NCI-H446 (cell line): ENCODE data around the gene ATP6V0C.
"Not testable (repeated sequence)": the region's sequence is repeated elsewhere in the genome, so short reads cannot be mapped to it uniquely, and the experiment has no call there.

Experiments
- DNase-seq, 2 experiments: peaks; one replicate each; lab custom pipeline; 2025; lab: John Stamatoyannopoulos, UW

Gene ATP6V0C

DNA sequence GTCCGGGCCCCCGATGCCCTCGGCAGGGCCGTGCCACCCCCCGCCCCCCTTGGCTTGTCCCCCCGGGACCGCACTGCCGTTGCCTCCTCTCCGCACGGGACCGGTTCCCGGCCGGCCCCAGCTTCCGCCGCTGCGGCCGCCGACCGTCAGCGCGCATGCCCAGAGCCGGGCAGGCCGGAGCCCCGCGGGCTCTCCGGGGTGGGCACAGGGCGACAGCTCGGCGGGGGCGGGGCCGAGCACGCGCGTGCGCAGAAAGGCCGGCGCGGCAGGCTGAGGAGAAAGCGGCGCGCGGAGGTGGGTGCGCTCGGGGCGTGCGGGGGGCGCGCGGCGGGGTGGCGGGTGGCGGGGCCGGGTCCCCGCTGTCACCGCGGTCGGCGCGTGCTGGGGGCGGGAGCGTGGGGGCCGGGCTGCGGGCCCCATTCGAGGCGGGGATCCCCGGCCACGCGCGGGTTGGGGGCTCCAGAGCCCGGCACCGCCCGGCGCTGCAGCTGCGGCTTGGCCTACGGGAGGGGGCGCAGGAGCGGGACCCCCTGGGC is 38.8 kb upstream of the ATP6V0C start, which contains the start of gene TBC1D24:
Gene TBC1D24 (plus strand): TSS at position 251 of the 536 bp plus-strand sequence. CDS start 21,022 bp downstream, outside the sequence.
- DNase-seq = peak in 1 of 2 experiments; percentile 91

DNA sequence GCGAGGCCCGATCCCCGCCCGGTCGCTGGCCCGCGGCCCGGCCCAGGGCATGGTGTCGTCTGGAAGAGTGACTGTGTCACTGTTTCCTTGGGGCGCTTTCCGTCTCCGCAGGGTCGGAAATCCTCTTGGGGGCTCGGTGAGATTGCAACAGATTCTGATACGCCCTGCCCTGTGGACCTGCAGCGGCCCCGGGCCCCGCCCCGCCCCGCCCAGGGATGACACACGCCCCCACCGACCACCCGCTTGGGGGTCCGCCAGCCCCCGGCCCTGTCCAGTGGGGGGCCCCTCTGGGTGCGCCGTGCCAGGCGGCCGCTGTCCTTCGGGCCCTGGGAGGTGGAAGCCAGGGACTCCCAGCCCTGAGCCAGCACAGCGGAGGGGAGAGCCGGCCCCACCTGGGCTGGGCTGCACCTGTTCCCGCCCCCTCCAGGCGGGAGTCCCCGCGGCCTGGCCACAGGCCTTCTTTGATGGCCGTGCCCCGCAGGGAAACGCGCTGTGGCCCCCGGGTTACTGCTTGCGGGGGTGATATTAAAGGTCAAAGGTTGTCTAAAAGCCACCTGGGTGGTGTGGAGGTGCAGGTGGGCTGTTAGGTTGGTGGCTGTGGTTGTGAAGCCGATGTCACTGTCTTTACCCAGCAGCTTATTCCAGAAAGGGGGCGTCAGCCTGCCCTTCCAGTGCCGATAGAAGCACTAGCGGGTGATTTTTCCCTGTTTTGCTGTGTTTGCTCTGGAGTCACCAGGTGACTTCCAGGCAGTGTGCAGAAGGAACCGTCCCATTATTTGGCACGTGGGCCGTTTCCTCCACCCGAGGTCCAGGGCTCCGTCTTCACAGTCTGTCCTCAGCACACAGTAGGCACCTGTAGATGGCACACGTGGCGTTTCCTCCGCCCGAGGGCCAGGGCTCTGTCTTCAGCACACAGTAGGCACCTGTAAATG is 38.1 kb upstream of the ATP6V0C start:
- DNase-seq = no peak

DNA sequence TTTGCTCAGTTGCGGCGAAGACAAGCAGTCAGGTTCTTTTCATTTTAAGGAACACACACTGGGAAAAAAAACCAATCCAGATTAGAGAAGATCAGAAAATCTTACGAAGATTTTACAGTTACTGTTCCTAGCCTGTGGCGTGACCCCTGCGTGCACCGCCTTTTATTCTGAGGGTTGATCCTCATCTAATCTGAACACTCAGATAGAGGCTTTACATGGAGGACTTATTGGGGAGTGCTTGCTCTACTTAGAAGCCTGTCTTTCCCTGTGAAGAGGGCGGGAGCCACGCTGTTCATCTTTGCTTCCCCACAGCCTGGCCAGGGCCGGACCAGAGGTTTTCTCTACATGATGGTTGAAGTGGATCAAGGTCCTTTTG is 37.4 kb upstream of the ATP6V0C start:
- no peak for DNase-seq

DNA sequence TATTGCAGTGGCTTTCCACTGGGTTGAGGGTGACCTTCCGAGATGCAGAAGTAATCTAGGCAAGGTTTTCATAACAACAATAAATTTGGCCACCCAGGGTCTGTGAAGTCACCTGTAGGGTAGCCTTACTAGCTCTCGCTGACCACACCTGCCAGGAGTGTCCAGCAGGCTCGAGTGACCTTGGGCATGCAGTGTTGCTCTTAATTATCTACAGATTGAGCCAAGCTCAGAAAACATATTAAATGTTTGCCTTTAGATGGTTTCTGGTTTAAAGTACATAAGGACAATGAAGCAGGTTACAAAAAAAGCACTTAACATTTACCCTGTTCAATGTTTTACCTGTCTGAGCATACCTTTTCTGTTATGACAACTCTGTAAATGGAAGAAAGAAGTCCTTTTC is 37.0 kb upstream of the ATP6V0C start:
- no peak for DNase-seq

DNA sequence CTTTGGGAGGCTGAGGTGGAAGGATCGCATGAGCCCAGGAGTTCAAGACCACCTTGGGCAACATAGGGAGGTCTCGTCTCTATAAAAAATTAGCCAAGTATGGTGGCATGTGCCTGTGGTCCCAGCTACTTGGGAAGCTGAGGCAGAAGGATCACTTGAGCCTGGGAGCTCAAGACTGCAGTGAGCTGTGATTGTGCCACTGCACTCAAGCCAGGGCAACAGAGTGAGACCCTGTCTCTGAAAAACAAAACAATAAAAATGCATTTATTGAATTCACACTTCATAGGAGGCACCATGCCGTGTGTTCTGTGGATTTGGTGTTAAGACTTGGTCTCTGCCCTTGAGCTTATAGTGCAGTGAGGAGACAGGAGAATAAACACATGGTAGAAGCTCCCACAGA is 36.4 kb upstream of the ATP6V0C start:
- DNase-seq = no peak

DNA sequence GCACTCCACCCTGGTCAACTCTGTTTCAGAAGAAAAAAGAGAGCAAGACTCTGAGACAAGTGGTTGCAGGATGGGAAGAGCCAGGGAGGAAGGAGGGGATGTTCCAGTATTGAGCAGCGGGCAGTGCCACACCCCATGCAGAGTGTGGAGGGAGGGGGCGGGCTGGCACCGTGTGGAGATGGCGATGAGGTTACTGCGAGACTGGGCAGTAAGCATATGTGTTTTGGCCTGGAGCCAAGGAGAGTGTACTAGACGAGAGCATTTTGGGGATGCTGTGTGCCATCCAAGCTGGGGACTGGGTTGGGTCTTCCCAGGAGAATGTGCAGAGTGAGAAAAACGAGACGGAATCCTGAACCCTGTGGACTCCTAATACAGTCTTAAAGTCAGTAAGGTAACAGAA is 35.5 kb upstream of the ATP6V0C start:
- peak in 1 of 2 experiments; percentile 62 for DNase-seq

DNA sequence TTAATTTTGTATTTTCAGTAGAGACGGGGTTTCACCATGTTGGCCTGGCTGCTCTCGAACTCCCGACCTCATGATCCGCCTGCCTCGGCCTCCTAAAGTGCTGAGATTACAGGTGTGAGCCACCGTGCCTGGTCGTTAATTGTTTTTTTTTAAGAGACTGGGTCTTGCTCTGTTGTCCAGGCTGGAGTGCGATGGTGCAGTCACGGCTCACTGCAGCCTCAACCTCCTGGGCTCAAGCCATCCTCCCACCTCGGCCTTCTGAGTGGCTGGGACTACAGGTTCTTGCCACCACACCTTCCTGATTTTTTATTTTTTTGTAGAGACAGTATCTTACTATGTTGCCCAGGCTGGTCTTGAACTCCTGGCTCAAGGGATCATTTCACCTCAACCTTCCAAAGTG is 33.8 kb upstream of the ATP6V0C start:
- DNase-seq = not testable (repeated sequence)

DNA sequence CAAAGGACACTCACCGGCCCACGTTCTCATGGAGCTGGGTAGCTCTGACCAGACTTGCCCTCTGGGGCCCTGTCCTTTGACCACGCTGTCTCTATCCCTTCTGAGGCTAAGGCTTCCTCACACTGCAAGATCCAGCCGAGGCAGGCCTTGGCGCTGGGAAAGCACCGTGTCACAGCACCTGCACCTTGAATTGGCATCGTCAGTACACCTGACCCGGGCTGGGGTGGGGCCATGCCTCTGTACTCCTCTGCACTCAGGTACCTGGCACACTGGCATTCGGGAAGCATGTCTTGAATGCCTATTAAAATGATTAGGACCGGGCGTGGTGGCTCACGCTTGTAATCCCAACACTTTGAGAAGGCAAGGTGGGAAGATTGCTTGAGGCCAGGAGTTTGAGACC is 32.8 kb upstream of the ATP6V0C start:
- no peak for DNase-seq

DNA sequence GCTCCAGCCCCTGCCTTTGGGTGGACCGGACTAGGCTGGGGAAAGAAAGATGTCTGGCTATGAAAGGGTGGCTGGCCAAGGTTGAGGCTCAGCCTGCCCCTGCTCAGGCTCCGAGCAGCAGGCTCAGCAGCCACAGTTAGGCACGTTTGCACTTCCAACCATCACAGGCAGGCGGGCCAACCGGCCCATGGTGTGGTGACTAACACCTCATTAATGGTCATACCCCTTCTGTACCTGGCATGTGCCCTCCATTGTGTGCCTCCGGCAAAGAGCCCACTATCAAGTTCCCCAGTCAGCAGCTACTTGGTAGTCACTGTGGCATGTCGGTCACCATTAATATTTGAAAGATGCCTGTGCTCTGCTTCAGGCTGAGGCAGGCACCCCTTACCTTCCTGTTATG is 32.1 kb upstream of the ATP6V0C start:
- no peak for DNase-seq

DNA sequence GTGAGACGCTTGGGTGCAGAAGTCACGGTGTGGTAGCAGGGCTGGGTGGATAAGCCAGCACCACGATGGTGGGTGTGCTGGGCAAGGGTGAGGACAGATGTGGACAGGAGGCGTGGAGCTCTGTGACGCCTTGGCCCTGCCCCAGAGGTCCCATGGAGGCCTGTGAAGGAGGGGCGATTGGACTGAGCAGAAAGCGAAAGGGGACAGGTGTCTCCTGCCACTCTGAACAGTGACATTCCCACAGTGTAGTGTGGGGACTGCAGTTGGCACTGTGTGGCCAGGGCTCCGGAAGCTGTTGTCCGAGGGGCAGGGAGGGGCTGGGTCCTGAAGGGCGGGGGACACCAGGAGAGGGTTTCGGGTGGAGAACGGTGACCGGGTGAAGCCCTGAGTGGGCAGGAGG is 31.5 kb upstream of the ATP6V0C start:
- DNase-seq = no peak

DNA sequence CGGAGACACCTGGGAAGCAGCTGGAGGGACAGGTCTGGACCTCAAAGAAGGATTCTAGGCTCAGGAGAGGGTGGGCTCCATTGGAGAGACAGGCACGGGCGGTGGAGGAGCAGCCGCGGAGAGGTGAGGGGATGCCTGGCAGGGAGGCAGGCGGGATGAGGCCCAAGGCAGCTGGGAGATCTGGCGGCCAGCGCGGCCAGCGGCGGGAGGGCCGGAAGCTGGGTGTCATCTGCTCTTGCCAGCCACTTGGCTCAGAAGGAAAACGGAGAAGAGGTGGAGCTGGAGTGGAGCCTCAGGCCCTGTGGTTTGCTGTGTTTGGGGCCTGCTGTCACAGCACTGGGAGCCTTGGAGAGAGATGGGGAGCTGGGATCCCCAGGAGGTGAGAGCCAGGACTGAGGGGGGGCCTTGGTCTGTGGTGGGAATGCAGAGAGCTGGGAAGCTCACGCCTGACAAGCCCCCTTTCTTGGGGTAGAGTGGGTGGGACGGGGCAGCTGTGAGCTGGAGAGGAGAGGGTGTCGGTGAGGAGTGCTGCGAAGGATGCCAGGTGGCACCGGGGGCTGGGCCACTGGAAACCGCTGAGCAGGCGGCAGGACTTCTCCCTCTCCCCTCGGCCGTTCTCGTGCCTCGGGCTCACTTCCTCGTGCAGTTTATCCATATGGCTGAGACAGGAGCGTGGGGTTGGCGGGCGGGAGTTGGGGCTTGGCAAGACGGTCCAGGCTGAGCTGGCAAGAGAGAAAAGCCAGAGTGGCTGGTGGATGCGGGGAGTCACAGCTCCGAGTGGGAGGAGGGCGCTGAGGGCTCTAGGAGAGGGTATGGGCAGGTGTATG is 30.8 kb upstream of the ATP6V0C start:
- peak; percentile 37 to 81 for DNase-seq

DNA sequence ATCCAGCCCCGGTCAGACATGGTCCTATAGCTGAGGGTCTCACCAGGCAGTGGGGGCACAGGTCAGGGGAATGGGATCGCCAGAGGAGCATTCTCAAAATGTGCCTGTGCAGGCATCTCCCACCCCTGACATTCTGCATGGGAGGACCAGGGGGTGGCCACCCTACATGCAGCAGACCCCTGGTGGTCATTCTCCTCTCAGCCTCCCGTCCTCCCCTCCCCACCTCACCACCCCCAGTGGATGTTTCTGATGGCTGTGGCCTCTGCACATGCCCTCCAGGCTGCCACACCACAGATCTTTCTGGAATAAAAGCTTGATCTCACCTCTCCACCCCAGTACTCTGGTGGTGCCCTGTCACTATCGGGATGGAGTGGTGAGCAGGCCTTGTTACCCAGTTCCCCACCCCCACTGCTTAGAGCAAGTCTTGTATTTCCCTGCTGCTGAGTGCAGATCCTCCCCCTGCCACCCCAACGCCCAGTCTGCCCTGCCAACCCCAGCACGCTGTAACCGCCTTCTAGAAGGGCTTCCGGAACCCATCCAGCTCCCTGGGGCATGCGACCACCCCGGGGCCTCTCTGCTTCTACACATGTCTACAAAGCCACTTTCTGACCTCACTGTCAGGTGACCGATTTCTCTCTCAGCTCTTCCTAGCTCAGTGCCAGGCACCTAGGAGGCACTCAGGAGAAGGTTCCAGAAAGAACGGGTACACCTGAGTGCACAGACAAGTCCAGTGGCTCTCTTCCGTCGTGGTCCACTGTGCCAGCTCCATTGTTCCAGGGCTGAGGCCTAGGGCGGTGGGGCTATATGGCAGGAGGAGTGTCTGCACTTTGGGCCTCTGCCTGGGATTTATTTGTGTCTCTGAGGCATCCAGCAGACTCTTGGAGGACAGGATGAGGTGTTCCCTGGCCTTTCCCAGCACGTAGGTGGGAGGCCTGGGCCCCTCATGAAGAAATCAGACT is 29.5 kb upstream of the ATP6V0C start:
- no peak for DNase-seq

DNA sequence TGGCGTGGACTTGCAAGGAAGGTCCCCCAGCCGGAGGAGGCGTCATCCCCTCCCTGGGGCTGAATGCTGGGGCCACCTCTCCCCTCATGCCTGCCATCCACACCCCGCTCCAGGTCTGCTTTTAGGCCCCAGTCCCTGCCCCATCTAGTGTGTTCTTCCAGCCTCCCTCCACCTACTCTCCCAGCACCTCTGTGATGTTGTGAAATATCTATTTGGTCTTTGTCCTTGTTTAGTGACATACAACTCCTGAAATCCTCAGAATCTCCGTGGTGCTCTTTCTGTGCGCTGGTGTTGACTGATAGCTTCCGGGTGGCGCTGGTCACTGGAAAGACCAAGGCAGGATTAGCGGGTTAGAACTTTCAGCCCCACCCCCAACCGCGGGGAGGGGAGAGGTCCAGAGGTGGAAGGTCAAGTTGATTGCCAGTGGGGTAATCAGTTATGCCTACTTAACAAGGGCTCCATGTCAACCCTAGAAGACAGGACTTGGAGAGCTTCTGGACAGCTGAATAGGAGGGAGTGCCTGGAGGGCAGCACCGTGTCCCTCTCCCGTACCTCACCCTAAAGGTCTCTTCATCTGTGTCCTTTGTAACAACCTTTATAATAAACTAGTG is 28.7 kb upstream of the ATP6V0C start:
- DNase-seq = no peak

DNA sequence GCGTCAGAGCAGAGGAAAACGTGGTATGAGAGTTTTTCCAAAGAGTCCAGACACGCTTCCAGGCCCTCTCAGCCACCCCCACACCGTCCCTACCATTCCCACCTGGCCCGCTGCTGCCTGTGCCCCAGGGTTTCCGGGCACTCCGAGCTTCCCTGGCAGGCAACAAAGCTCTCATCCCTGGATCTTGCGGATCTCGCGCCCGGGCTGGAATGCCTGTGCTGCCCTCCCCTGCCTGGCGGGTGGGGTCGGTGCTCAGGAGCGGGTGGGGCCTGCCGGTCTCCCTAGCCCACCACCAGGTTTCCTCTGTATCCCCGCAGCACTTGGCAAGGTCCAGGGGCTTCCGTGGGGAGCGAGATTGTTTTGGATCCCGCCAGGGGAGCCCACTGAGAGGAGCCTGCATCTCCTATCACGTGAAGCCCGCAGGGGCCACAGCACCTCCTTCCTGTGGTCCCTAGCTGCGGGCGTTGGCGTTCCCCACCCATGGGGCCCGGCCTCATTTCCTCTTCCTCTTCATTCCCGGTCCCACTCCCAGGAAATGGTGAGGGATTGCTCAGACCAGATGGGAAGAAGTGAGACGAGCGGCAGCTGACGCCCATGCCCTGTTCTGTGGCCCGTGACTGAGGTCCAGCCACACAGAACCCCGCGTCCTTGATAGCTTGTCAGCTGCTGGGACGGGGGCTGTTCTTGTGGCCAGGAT is 27.8 kb upstream of the ATP6V0C start:
- no peak for DNase-seq

DNA sequence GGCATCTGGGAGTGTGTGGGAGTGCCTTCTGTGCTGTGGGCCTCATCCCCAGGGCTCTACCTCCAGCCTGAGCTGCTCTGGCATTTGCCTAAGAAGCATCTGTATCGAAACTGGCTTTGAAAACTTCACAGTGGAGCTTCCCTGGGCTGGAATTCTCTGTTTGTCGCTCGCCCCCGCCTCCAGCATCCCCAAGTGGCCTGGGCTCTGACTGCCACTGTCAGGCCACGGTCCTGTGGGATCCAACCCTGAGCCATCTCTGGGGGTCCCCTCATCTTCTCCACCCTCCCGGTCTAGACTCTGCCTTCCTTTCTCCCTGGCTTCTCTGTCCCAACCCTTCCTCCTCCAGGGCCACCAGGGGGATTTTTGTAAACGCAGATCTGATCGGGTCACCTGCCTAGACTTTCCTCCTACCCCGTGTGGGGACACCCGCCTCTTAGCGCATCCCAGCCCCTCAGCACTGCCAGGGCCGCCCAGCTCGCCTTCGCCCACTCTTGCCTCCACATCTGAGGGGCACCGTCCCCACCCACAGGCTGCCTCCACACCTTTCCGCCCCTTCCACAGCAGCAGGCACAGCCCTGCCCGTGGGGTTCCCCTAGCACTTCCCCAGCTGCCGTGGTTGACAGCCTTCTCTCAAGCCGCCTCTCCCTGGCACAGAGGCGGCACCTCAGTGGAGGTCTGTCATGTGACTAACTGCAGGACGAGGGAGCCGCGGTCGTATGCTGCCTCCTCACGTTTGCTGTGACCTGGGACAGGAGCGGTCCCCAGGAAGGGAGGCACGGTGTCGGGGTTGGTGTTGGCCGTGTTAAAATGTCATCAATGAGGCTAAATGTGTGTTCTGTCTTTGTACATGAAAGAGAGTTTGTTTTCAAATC is 26.9 kb upstream of the ATP6V0C start:
- no peak for DNase-seq

DNA sequence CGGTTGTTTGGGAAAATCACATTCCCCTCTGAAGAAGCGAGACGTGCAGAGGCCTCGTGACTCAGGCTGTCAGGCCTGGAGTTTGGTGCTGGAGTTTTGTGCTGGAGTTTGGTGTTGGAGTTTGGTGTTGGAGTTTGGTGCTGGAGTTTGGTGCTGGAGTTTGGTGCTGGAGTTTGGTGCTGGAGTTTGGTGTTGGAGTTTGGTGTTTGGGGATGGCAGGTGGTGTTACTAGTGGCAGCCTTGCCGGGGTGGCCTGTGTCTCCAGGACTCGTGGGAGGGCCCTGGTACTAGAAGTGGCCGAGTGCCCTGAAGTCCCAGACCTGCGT is 26.3 kb upstream of the ATP6V0C start:
- no peak for DNase-seq

DNA sequence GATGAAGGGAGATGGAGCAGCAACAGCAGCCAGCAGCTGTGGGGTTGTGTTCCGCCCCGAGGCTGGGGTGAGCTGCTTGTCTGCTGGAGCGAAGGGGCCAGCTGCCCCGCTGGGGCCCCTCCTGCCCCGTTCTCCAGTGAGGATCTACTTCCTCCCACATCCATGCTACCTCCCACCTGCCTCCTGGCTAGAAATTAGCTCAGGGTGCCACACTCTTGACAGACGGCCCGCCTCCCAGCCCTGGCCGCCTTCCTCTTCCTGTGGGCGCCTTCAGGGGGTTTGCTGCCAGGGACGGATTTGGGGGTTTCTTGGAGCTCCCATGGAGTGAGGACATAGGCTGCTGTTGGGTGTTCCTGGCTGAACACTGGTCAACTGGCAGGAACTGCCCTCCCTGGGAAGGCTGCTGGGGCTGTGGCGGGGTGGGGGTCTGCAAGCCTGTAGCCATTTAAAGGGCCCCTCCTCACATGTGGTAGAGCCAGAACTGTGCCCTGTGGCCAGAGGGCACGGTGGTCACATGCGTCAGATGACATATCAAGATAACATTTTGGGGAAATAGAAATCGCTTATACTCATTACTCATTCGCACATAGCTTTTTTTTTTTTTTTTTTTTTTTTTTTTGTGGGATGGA is 25.7 kb upstream of the ATP6V0C start:
- DNase-seq = no peak

DNA sequence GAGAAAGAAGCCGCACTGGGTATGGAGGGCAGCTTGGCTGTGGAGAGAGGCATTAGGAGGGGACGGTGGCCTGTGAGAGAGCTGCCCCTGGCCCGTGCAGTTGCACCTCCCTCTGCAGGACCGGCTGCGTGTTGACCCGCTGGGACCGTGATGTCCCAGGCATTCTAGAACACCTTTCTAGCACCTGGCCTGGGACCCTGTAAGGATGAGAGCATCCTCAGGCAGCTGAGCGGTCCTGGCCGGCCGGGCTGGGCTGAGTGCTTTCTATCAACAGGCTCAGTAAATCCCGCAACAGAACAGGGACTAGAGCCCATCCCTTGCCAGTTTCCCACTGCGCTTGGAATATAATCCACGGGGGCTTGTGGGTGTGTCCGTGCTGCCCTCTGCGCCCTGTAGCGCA is 24.2 kb upstream of the ATP6V0C start:
- no peak for DNase-seq
